ENCODE data around the gene WSCD2. TPM values are rescaled to one million over a fixed set of nuclear protein-coding genes. Genes with fewer than 3 reads are reported as not detected.

Gene WSCD2
- total RNA-seq, 1 donor from 2014 or later: 1.7 TPM

- H3K9me3 ChIP-seq: no peaks in the 10 kb centered on the region
- no peak for TF ChIP-seq CTCF (IDR thresholded peaks at IDR 0.05)
- no peak overlapping the region for H3K27ac ChIP-seq
- no peaks in the 10 kb centered on the region for H3K36me3 ChIP-seq
- no peak for DNase-seq
- no peaks in the 10 kb centered on the region for H3K27me3 ChIP-seq
- intact Hi-C loops (cut with DNase I): no loop called here
- no peak overlapping the region for H3K4me3 ChIP-seq
- no peak for ATAC-seq
- H3K4me1 ChIP-seq: no peaks in the 10 kb centered on the region
Observed at GRCh38 chr12:108173160-108173559, 44.1 kb downstream of the WSCD2 start.

GRCh38 chr12:108173892-108174291 lies 44.8 kb downstream of the WSCD2 start:
- Histone ChIP-seq H3K9me3 (no peaks in the 10 kb centered on the region), H3K4me3 (no peak overlapping the region), H3K36me3 (no peaks in the 10 kb centered on the region), H3K27me3 (no peaks in the 10 kb centered on the region), H3K4me1 (no peaks in the 10 kb centered on the region), H3K27ac (no peak overlapping the region)
- TF ChIP-seq CTCF (IDR thresholded peaks at IDR 0.05): no peak
- ATAC-seq (no peak), DNase-seq (no peak)
- intact Hi-C loops (cut with DNase I): no loop called here

DNA sequence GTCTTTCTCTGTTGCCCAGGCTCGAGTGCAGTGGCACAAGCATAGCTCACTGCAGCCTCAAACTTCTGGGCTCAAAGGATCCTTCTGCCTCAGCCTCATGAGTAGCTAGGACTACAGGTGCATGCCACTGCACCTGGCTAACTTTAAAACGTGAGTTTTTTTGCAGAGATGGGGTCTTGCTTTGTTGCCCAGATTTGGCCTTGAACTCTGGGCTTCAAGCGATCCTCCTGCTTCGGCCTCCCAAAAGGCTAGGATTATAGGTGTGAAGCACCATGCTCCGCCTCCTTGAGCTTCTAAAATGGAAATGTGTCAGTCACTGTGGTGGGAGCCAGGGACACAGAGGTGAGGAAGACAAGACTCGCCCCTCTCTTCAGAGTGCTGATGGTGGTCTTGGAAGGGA lies 45.6 kb downstream of the WSCD2 start:
- TF ChIP-seq CTCF (IDR thresholded peaks at IDR 0.05): no peak
- Histone ChIP-seq H3K4me1 (no peaks in the 10 kb centered on the region), H3K9me3 (no peaks in the 10 kb centered on the region), H3K27ac (no peak overlapping the region), H3K36me3 (no peaks in the 10 kb centered on the region), H3K4me3 (no peak overlapping the region), H3K27me3 (no peaks in the 10 kb centered on the region)
- DNase-seq: no peak
- intact Hi-C loops (cut with DNase I): no loop called here
- no peak for ATAC-seq

GRCh38 chr12:108175310-108175709 lies 46.2 kb downstream of the WSCD2 start:
- intact Hi-C loops (cut with DNase I): no loop called here
- no peaks in the 10 kb centered on the region for H3K9me3 ChIP-seq
- H3K27me3 ChIP-seq: no peaks in the 10 kb centered on the region
- DNase-seq (no peak), ATAC-seq (no peak)
- no peak overlapping the region for H3K27ac ChIP-seq
- no peak for TF ChIP-seq CTCF (IDR thresholded peaks at IDR 0.05)
- H3K4me3 ChIP-seq: no peak overlapping the region
- no peaks in the 10 kb centered on the region for H3K4me1 ChIP-seq
- no peaks in the 10 kb centered on the region for H3K36me3 ChIP-seq

GRCh38 chr12:108176292-108176691 lies 47.2 kb downstream of the WSCD2 start:
- Histone ChIP-seq H3K36me3 (no peaks in the 10 kb centered on the region), H3K27me3 (no peaks in the 10 kb centered on the region), H3K4me1 (no peaks in the 10 kb centered on the region), H3K27ac (no peak overlapping the region), H3K9me3 (no peaks in the 10 kb centered on the region), H3K4me3 (no peak overlapping the region)
- intact Hi-C loops (cut with DNase I): no loop called here
- no peak for TF ChIP-seq CTCF (IDR thresholded peaks at IDR 0.05)
- ATAC-seq: no peak
- no peak for DNase-seq

DNA sequence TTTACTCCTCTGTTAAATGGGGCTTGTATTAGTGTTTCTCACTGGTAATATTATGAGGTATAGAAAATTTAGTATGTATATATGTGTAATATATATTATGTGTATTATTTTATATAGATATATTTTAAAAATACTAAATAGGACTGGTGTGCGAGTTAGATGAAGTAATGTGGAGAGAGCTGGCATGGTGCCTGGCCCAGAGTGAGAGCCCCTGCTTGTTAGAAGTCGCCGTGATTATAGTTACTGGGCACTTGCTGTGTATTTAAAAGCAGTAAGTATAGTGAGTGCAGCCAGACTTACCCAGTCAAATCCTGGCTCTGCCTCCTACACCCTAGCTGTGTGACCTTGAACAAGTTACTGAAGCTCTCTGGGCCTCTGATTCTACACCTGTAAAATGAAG lies 48.0 kb downstream of the WSCD2 start:
- Histone ChIP-seq H3K27ac (no peak overlapping the region), H3K4me1 (no peaks in the 10 kb centered on the region), H3K36me3 (no peaks in the 10 kb centered on the region), H3K4me3 (no peak overlapping the region), H3K9me3 (no peaks in the 10 kb centered on the region), H3K27me3 (no peaks in the 10 kb centered on the region)
- no peak for DNase-seq
- ATAC-seq: no peak
- TF ChIP-seq CTCF (IDR thresholded peaks at IDR 0.05): no peak
- intact Hi-C loops (cut with DNase I): no loop called here
